ENCODE data around the gene KRT15.

Gene KRT15

DNA sequence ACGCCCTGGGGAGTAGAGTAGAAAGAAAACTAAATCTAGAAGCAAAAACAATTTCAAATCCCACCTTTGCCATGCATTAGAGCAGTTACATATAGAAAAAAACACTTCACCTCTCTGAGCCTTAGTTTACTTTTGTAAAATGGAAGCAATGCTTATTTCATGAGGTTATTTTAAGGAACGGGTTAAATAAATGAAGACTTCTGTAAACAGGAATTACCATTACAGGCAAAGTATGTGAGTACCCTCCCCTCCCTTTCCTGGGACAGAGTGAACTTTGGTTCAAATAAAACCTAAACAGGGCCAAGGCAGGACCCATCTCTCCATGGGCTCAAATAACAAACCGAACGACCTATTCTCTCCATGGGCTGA is 4.5 kb upstream of the KRT15 start:
- DNase-seq = no peak

DNA sequence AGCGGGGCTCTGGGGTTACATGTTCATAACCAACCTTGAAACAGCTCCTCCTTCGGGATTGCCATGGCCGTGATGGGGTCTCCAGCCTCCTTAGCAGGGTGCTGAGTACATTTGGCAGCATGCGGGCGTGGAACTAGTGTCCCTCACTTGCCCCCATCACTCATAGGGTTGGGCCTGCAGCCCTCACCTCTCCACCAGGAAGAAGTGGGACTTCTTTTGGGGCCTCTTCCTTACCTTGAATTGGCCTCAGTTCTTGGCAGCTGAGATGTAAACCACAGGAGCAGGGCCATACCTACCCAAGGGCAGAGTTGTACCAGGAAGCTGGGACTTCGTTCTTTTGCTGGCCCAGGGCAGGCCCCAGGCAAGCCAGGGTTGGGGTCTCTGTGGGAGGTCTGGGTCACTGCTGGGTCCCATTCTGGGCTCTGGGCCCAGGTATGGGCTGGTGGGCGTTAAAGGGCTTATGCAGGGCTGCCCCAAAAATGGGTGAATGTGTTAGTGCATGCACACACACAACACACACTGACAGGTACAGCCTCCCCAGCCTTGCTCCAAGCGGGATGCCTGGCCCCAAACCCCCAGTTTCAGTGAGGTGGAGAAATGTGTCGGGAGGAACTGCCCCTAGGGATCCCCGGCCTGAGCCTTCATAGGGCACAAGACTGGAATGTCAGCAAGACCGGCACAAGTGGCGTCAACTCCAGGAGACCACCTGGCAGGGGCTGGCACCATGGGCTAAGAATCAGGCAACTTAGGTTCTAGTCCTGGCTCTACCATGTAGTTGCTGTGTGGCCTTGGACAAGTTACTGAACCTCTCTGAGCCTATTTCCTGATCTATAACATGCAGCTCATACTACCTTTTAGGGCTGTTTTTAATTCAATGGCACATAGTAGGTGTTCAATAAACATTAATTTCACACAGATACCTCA is 3.9 kb upstream of the KRT15 start:
- DNase-seq = no peak

DNA sequence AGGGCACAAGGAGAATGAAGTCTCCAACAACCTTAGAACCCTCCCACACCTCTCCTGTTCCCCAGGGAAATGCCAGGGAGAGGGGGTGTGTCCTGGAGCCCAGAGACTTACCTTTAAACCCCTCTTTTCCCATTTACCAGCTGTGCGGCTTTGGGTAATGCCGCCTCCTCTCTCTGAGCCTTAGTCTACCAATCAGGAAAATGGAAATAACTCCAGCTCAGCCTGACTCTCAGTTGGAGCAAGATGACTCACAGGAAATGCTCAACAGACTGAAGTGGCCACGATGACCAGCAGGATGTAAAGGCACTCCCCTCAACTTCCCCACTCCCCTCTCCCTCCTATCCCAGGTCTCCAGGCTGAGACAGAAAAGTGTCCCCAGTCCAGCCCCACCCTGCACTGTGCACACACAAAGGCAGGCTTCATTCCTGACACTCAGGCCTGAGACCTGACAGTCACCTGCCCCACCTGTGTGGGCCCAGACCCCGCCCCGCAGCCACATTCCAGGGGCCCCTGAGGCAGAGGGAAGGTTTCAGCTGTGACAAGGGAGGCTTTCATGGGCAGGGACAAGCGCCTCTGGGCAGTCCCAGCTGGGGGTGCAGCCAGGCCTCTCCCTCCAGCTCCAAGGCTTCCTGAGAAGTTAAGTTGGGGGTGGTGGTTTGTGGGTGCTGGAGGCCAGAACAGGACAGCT is 3.0 kb upstream of the KRT15 start:
- no peak for DNase-seq

DNA sequence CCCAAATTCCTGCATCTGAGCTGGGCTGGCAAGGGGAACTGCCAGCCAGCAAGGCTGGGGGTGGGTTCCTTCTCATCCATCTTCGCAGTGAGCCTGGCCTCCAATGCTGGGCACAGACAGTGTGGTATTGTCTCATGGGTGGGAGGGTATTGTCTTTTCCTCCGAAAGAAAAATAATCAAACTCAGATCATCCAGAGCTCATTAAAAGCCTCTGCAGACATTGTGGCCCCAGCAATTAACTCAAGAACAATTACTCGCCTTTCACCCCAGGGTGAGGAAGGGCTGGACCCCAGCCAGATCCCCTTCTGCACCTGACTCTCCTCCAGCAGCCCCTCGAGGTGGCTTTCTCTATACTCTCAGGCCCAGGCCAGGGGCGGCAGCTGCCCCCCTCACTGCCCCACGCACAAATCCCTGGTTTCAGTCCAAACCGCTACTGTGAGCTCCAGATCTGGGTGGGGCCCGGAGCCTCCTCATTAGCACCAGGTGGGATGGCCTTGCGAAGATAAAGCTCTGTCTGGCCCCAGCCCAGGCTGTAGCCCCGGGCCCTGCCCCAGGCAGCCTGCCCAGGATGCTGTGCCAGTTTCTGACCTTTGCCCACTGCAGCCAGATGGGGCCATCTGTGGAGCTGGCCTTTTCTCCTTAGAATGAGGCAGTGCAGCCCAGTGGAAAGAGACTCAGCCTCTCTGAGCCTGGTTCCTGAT is 2.3 kb upstream of the KRT15 start:
- DNase-seq = no peak

DNA sequence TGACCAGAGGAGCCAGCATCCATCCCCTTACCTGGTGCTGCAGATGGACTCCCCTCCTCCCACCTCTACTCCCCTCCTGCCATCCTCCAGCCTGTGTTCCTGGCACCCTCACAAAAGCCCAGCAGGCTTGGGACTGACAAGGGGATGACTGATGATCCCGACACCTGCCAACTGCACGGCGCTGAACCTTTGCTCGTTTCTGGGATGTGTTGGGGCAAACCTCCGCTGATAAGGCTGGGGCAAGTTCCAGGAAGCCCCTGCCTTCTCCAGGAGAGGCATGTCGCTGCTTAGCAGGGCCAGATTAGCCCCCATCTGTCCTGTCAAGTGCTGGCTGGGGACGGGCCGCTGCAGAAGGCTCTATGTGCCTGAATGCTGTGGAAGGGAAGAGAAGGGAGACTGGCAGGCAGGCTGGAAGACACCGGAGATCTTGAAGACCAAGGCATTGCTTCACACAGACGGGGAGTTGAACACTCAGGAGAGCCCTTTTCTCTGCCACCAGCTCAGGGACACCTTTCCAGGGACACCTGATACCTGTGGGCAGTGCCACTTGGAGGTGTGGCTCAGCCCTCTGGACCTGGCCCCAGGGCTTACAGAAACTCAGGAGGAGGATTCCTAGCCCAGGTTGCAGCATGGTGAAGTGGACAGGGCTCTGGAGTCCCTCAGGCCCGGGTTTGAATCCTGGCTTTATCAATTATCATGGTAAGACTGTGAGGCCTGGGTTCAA is 973 bp upstream of the KRT15 start:
- DNase-seq = no peak

DNA sequence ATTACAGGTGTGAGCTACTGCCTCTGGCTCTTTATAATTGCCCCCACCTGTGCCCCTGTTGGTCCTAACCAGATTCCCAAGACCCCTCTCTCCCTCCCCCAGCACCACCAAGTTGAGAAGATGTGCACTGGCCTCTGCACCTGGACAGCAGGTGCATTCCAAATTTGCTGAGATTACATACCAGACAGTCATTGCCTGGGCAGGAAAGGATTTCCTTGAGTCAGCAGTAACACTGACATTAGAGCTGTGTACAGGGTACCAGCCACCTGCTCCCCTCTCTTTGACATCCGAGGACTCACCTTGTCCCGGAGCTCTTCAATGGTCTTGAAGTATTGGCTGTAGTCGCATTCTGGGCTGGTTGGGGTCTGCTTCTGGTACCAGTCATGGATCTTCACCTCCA is 659 bp downstream of the KRT15 start:
- no peak for DNase-seq

DNA sequence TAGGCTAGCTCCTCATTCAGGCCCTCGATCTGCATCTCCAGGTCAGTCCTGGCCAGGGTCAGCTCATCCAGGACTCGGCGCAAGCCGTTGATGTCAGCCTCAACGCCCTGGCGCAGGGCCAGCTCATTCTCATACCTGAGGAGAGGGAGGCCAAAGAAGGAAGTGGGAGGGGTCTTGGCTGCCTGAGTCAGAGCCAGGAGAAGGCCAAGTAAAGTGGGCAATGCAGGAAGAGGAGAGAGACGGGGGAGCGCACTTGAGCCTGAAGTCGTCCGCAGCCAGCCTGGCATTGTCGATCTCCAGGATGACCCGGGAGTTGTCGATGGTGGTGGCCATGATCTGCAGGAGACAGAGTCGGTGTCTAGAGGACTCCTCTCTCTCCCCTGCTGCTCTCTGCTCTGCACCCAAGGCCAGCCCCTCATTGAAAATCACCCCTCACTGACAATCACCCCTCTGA is 1.8 kb downstream of the KRT15 start:
- no peak for DNase-seq

DNA sequence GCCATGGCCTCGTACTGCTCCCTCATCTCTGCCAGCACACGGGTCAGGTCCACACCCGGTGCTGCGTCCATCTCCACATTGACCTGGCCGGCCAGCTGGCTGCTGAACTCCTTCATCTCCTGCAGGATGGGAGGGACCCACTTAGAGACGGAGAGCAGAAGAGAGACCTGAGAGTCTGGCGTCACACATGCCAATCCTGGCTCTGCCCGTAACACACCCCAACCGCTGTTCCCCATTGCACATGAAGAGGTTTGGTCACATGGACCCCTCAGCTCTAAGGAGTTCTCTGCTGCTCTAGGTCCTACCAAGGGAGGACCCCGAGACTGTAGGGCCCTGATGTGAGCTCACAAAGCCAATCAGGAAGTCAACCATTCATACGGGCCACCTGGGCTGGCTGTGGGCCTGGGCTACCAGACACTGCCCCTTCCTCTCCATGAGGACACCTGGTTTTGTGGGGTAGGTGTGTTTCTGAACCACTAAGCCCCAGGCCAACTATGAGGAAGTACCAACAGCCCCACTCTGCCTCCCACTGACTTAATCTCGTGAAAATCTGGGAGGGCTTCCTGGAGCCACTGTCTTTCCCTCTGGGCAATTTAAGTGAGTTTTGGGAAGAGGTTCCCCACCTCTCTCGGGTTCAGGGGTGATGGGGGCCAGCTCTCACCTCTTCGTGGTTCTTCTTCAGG is 2.4 kb downstream of the KRT15 start:
- DNase-seq = no peak

DNA sequence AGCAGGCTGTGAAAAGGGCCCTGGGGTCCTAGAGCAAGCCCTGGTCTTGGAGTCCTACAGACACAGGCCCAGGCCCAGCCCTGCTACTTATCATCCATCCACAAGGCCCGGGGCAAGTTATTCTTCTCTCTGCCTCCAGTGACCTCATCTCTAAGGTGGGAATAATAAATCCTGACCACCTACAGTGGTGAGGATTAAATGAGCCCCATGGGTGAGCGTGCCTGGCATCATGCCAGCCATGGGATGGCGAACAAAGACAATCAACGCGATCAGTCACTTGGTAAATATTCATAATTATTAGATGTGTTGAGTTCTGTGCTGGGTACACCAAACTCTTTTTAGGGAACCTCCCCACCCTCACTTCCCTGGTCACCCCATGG is 5.5 kb downstream of the KRT15 start:
- DNase-seq = no peak

DNA sequence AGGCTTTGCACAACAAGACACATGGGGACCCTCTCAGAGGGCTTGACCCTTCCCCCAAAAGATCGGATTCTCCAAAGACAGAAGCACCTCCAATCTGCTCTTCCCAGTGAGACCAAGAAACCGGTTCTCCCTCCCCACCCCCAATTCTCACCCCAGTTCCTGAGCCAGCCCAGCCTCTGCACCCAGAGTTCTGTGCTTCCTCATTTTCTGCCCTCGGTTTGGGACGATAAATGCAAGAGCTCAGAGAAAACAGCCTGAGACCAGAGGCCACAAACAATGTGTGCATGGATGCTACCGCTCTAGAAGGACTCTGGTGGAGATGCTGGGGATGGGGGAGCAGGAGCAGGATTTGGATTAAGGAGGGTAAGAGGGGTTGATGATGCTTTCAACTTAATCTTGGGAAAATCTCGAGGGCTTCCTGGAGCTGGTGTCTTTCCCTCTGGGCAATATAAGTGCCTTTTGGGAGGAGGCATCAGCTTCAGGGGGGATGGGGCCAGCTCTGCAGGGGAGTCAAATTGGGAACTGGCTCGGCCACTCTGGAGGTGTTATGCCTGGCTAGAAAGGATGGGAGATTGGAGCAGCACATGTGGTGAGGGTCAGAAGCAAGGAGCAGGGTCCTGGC is 6.0 kb downstream of the KRT15 start:
- peak in 1 of 2 donors; percentile 9 for DNase-seq

DNA sequence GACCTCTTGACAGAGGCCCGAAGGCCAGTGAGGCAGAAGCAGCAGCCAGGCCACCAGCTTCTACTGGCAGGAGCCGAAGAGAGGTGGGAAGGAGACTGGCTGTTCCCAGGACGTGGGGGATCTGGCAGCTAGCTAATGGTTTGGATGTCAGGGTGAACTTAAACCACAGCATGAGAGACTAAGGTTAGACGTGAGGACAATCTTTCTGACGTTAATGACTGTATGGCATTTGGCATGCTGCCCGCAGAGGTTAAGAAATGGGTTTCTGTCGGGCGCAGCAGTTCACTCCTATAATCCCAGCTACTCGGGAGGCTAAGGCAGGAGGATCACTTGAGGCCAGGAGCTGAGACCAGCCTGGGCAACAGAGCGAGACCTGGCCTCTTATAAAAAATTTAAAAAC is 7.0 kb downstream of the KRT15 start:
- no peak for DNase-seq

DNA sequence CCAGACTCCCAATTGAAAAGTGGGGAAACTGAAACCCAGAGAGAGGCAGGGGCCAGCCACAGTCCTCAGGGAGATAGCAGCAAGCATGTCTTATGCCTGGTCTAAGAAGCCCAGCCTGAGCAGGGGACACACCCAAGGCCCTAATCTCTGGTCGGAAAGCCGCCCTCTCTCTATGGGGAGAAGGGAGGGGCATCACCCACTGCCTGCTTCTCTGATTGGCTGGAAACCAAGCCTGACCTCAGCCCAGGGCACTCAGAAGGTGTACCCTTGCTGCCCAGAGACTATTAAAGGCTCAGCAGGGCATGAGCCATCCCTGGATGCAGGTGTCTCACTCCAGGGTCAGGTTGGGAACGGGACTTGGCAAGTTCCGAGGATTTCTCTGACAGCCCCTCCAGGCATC is 7.6 kb downstream of the KRT15 start:
- no peak for DNase-seq

DNA sequence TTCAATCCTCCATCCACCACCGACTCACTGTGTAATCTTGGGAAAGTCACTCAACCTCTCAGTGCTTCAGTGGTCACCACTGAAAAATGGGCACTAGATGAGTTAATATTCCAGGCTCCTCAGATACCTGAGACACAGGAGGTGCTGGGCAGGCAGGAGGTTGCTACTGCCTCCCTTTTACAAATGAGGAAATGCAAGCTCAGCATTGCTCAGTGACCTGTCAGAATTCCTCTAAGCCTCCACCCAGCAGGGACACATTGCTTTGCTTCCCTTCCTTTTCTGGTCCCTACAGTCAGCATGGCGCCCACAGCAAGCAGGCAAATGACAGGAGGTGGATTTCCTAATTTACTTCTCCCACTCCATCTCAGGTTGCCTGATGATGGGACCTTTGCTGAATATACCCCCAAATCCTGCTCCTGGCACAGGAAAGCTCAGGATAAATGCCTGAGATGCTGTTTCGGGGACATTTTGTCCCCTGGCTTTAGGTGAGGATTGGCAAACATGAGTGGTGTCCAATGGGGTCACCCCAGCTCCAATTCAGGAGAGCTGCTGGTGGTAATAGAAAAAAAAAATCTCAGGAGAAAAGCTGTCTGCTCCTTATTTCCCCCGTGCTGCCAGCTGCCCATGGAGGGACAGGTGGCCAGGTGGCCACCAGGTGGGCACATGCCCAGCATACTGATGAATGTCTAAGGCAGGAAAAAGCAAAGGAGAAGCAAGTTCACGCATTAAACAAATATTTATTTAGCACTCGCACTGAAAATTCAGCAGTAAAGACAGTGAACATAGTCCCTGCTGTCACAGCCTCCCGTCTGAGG is 8.2 kb downstream of the KRT15 start:
- no peak for DNase-seq

DNA sequence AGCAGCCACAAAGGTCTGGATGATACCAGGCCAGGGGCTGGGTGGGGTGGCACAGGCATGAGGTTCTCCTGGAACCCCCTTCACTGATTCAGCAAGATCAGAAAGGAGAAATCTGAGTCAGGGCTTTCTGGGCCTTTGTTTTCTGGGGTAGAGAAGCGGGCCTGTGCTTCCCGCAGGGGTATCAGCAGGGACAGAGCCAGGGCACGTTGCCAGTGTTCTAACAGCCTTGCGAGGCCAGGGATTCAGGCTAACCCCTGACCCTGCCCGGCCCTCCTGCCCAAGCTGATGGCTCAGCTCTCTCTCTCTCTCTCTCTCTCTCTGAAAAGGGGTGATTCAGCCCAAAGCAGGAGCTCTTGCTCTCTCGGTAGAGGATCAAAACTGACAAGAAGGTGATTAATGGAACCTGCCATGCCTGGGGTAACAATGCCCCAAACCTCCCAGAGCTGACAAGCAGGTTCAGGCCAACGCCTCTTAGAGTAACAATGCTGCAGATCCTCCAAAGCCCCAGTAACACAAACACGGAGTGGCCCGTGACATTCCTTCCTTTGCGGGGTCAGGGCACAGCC is 11.3 kb downstream of the KRT15 start:
- DNase-seq = no peak

DNA sequence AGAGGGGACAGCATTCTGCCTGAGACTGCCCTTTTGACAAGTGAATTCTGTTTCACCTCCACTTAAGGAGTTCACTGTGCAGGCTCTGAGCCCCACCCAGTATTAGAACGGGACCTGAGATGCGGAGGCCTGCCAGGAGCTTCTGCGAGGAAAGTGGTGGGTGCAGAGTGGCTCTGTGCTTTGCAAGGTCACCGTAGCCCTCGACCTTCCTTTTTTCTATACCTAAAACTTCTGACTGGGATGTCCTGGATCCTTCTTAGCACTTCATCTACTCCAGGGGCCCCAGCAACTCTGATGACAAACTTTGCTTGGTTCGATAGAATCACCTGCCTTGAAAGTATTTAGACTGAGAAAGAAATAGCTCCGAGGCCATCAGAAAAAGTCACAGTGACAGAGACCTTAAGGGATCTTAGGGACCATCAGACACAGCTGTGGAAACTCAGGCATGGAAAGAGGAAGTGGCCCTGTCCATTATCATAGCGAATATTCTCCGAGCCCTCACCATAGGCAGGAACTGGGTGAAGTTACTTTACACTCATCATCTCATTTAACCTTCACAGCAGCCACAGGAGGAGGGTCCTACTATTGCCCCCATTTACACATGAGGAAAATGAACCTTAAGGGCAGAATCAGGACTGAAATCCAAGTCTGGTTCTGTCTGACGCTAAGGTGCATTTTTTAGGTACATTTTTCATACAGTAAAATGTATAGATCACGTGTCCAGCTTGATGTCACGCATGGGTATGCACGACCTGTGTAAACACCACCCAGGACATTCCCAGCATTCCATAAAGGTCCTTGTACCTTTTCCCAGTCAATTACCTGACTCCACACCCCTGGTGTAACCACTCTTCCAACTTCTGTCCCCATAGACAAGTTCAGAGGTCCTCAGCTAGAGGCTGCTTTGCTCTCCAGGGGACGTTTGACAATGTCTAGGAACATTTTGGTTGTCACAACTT is 12.6 kb downstream of the KRT15 start:
- DNase-seq = no peak

DNA sequence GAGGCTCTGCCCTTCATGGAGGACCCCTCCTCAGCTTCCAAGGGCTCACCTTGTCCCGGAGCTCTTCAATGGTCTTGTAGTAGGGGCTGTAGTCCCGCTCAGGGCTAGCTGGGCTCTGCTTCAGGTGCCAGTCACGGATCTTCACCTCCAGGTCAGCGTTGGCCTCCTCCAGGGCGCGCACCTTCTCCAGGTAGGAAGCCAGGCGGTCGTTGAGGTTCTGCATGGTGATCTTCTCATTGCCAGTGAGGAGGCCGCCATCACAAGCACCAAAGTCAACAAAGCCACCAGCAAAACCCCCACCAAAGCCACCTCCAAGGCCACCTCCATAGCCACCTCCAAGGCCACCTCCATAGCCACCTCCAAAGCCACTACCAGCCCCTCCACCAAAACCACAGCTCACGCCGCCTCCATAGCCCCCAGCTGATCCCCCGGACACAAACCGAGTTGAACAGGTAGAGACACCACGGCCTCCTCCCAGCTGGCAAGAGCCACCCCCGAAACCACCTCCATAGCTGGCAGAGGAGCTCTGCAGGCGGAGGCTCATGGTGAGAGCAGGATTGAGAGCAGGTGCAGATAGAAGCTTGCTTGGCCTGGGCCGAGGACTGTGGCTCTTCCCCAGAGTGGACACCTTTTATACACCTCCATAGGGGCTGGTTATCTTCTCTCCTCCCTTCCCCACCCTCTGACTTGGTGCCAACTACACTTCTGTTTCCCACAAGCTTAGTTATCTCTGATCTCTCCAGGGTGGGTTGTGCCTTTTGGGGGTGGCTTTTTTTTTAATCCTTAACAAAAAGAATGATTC is 13.5 kb downstream of the KRT15 start, which contains the start of gene KRT13:
Gene KRT13, minus strand, starts transcription at position 606 of the 802 bp plus-strand sequence. Its CDS starts 62 bp downstream, at position 544.
- DNase-seq = no peak

DNA sequence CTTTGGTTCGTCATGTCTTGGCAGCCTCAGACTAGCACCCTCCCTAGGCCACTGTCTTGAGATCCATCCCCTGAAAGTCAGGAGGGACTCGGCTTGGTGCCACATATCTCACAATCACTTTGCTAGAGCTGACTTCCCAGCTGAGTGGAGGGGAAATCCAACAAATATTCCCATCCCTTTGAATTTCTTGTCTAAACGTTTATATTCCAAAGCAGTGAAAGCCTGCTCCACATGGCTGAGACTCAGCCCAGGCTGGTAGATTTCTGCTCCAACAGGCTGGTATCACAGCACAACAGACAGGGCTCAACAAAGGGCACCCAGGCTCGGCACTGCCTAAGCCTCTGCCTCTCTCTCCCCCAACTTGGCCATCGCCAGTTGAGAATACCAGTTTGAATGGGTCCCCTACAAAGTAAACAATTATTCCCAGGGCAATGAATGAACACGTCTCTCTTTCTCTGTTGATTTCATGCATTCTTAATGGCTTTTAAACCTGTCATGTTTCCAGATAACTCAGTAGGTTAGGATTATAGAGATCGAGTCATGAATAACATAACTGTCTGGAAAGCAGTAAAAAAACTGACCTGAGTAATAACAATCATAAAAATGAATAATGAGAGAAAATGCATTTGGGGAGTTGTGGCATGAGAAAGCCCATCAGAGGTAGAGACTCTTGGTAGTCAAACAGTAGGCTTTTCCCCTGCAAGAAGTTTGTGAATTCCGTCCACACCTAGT is 14.3 kb downstream of the KRT15 start:
- no peak for DNase-seq

DNA sequence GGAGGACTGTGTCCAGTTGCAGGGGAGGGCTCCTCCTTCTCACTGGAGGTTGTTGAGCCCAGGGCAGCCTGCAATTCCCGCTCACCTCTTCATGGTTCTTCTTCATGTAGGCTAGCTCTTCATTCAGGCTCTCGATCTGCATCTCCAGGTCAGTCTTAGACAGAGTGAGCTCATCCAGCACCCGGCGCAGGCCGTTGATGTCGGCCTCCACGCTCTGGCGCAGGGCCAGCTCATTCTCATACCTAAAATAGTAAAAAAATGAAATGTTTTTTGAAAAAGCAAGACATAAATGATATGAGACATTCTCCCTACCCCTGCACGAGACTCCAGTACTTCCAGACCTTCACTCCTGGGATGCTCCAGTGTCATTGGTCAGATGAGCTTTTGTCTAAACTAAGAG is 15.5 kb downstream of the KRT15 start:
- no peak for DNase-seq
